GM23248 (cell line): ENCODE results near the gene PLD1. TPM values are rescaled to one million over a fixed set of nuclear protein-coding genes. Genes with fewer than 3 reads are reported as not detected.

Experiments used
- DNase-seq: peaks from one replicate; pipeline ENCODE4 v3.0.0-alpha.2; 2015
- H2AFZ ChIP-seq: fragments of 200-600 bp; sonication (generic); 2 replicates; pipeline ENCODE4 v1.6.1; 2016; ENCODE audit warnings: antibody characterized with exemption
- H3F3A ChIP-seq: fragments of 200-600 bp; sonication (generic); 2 replicates; pipeline ENCODE4 v1.6.1; 2016; ENCODE audit warnings: mild to moderate bottlenecking, antibody characterized with exemption, mixed run types; ENCODE audit not compliant: insufficient read depth
- H3K27ac ChIP-seq: fragments of 200-600 bp; sonication (generic); 2 replicates; pipeline ENCODE4 v1.5.1; 2016; ENCODE audit warnings: mild to moderate bottlenecking
- H3K27me3 ChIP-seq: fragments of 200-600 bp; sonication (generic); replicated peaks from 2 replicates; pipeline ENCODE4 v1.6.1; 2016; ENCODE audit warnings: mild to moderate bottlenecking; ENCODE audit not compliant: insufficient read depth
- H3K36me3 ChIP-seq: fragments of 200-600 bp; sonication (generic); 2 replicates; pipeline ENCODE4 v1.6.1; 2016; ENCODE audit warnings: low read depth, mild to moderate bottlenecking
- H3K4me1 ChIP-seq: fragments of 200-600 bp; sonication (generic); 2 replicates; pipeline ENCODE4 v1.6.1; 2016; ENCODE audit warnings: mild to moderate bottlenecking; ENCODE audit not compliant: insufficient read depth
- H3K4me2 ChIP-seq: fragments of 200-600 bp; sonication (generic); one replicate; pipeline ENCODE4 v1.6.1; 2016; ENCODE audit warnings: mild to moderate bottlenecking; ENCODE audit not compliant: unreplicated experiment
- H3K4me3 ChIP-seq: fragments of 200-600 bp; sonication (generic); 2 replicates; pipeline ENCODE4 v1.5.1; 2016; ENCODE audit warnings: mild to moderate bottlenecking
- H3K79me2 ChIP-seq: fragments of 200-600 bp; sonication (generic); 2 replicates; pipeline ENCODE4 v1.6.1; 2016; ENCODE audit warnings: mild to moderate bottlenecking; ENCODE audit not compliant: insufficient read depth
- H3K9ac ChIP-seq: fragments of 200-600 bp; sonication (generic); 2 replicates; pipeline ENCODE4 v1.6.1; 2016; ENCODE audit warnings: mild to moderate bottlenecking
- H3K9me2 ChIP-seq: fragments of 200-600 bp; sonication (generic); 2 replicates; pipeline ENCODE4 v1.6.1; 2016; ENCODE audit warnings: mixed run types, mild to moderate bottlenecking, moderate library complexity; ENCODE audit not compliant: insufficient read depth
- H3K9me3 ChIP-seq: fragments of 200-600 bp; sonication (generic); one replicate; pipeline ENCODE4 v1.6.1; 2017; ENCODE audit warnings: low read depth
- H4K20me1 ChIP-seq: fragments of 200-600 bp; sonication (generic); 2 replicates; pipeline ENCODE4 v1.6.0; 2016; ENCODE audit not compliant: insufficient read depth
- EZH2 ChIP-seq: fragments of 200-600 bp; sonication (generic); IDR thresholded peaks from 2 replicates; pipeline ENCODE4 v1.6.1; 2018; ENCODE audit warnings: antibody characterized with exemption, mild to moderate bottlenecking; ENCODE audit not compliant: insufficient read depth, poor library complexity, severe bottlenecking
- EZH2phosphoT487 ChIP-seq: fragments of 200-600 bp; sonication (generic); IDR thresholded peaks from 2 replicates; pipeline ENCODE4 v1.6.1; 2018; ENCODE audit warnings: antibody characterized with exemption, moderate library complexity, mild to moderate bottlenecking, low read depth; ENCODE audit not compliant: insufficient read depth
- WGBS, 2 experiments: methylation state at CpG; one replicate each; pipeline ENCODE4 v1.1.6; 2015 to 2017; ENCODE audit warnings: low lambda C conversion rate in 2 of 2, low coverage in 1 of 2; ENCODE audit errors: missing lambda C conversion rate in 2 of 2; 5-methylcytosine and 5-hydroxymethylcytosine counted together
- in situ Hi-C: fragments of 300-500 bp; cut with MboI; formaldehyde crosslinking; loops from 2 replicates; pipeline ENCODE4 v1.15.0; 2020
- polyA plus RNA-seq: library from polyadenylated mRNA; unstranded; fragments of >200 nt; fragmentation: Nextera tagmentation; extraction: Ambion mirVana; gene quantifications from 2 replicates; pipeline ENCODE4 v1.2.1, GENCODE V29; 2016
- total RNA-seq: library from RNA; depleted of rRNA; stranded (reverse); fragments of >200 nt; shearing (Covaris generic); gene quantifications from 2 replicates; pipeline ENCODE4 v1.2.3, GENCODE V29; 2014

The PLD1 gene
- total and polyA plus RNA-seq, 2 experiments from 2014 or later: 3.0 to 4.6 TPM

- H3K4me1 ChIP-seq: peaks cover 12% of the 10 kb centered on the region; the same call in 1 of the 2 replicates
- H3K27ac ChIP-seq: no peak overlapping the region
- in situ Hi-C loops: no loop called here
- 94 to 96% methylated on average over 6 of the region's 6 CpGs for WGBS, 2 experiments
- H3K27me3 ChIP-seq: no peaks in the 10 kb centered on the region
- H2AFZ ChIP-seq: no peak overlapping the region
- H3K4me3 ChIP-seq: no peak overlapping the region
- H3K9me2 ChIP-seq: no peaks in the 10 kb centered on the region; the same call in 1 of the 2 replicates
- H3K9ac ChIP-seq: no peak overlapping the region
- H3K79me2 ChIP-seq: no peaks in the 10 kb centered on the region
- H4K20me1 ChIP-seq: no peaks in the 10 kb centered on the region
- no peaks in the 10 kb centered on the region for H3K9me3 ChIP-seq
- H3K36me3 ChIP-seq: no peaks in the 10 kb centered on the region
- H3F3A ChIP-seq: peaks cover 8% of the 10 kb centered on the region; the same call in 1 of the 2 replicates
- DNase-seq: no peak
- TF ChIP-seq EZH2phosphoT487: no peak
- no peak for TF ChIP-seq EZH2
- no peak overlapping the region for H3K4me2 ChIP-seq
These were observed 36.9 kb upstream of the PLD1 start for GRCh38 chr3:171847133-171847532.

GRCh38 chr3:171846597-171846996 lies 36.3 kb upstream of the PLD1 start:
- Histone ChIP-seq H3K9me3 (no peaks in the 10 kb centered on the region), H3K79me2 (no peaks in the 10 kb centered on the region), H3K27ac (no peak overlapping the region), H3K9ac (no peak overlapping the region), H3K27me3 (no peaks in the 10 kb centered on the region), H4K20me1 (no peaks in the 10 kb centered on the region), H3K4me3 (no peak overlapping the region), H3K9me2 (no peaks in the 10 kb centered on the region; the same call in 1 of the 2 replicates), H3K4me1 (peaks cover 12% of the 10 kb centered on the region; the same call in 1 of the 2 replicates), H3F3A (peaks cover 8% of the 10 kb centered on the region; the same call in 1 of the 2 replicates), H3K36me3 (no peaks in the 10 kb centered on the region), H2AFZ (no peak overlapping the region), H3K4me2 (no peak overlapping the region)
- 88% methylated on average over 2 of the region's 2 CpGs for WGBS, 2 experiments
- peak; percentile 35 for DNase-seq
- in situ Hi-C loops: no loop called here
- TF ChIP-seq EZH2 (no peak), EZH2phosphoT487 (no peak)

- no peak overlapping the region for H3K9ac ChIP-seq
- WGBS, 2 experiments: 88% methylated on average over 3 of the region's 3 CpGs
- DNase-seq: no peak
These were observed 35.4 kb upstream of the PLD1 start for GRCh38 chr3:171845481-171846284.

GRCh38 chr3:171844873-171845272 lies 34.6 kb upstream of the PLD1 start:
- WGBS, 2 experiments: 99 to 100% methylated on average over 2 of the region's 2 CpGs
- no peak overlapping the region for H3K27ac ChIP-seq
- in situ Hi-C loops: no loop called here
- no peak for DNase-seq
- H3K4me3 ChIP-seq: no peak overlapping the region
- H3K4me2 ChIP-seq: no peak overlapping the region
- H3K9me2 ChIP-seq: no peaks in the 10 kb centered on the region; the same call in 1 of the 2 replicates
- no peaks in the 10 kb centered on the region for H3K36me3 ChIP-seq
- H4K20me1 ChIP-seq: no peaks in the 10 kb centered on the region
- peaks cover 8% of the 10 kb centered on the region; the same call in 1 of the 2 replicates for H3F3A ChIP-seq
- H2AFZ ChIP-seq: no peak overlapping the region
- H3K9ac ChIP-seq: no peak overlapping the region
- no peaks in the 10 kb centered on the region for H3K79me2 ChIP-seq
- no peaks in the 10 kb centered on the region for H3K27me3 ChIP-seq
- no peak for TF ChIP-seq EZH2phosphoT487
- no peaks in the 10 kb centered on the region for H3K9me3 ChIP-seq
- H3K4me1 ChIP-seq: peaks cover 12% of the 10 kb centered on the region; the same call in 1 of the 2 replicates

More at GRCh38 chr3:171845481-171846284, 35.4 kb upstream of the PLD1 start:
- no peak overlapping the region for H3K27ac ChIP-seq
- H3K9me2 ChIP-seq: no peaks in the 10 kb centered on the region; the same call in 1 of the 2 replicates
- no peak overlapping the region for H3K4me3 ChIP-seq
- H3K4me2 ChIP-seq: no peak overlapping the region
- no peak for TF ChIP-seq EZH2phosphoT487
- TF ChIP-seq EZH2: no peak
- H4K20me1 ChIP-seq: no peaks in the 10 kb centered on the region
- H3K79me2 ChIP-seq: no peaks in the 10 kb centered on the region
- H2AFZ ChIP-seq: no peak overlapping the region
- H3K9me3 ChIP-seq: no peaks in the 10 kb centered on the region
- no peaks in the 10 kb centered on the region for H3K36me3 ChIP-seq
- H3K27me3 ChIP-seq: no peaks in the 10 kb centered on the region
- peaks cover 12% of the 10 kb centered on the region; the same call in 1 of the 2 replicates for H3K4me1 ChIP-seq
- in situ Hi-C loops: no loop called here
- peaks cover 8% of the 10 kb centered on the region; the same call in 1 of the 2 replicates for H3F3A ChIP-seq
